ENCODE measurements around the gene CPNE7.

Gene CPNE7

GRCh38 chr16:89642574-89642973, 67.0 kb downstream of the CPNE7 start:
- H3K36me3 ChIP-seq (ENCODE audit: control insufficient read depth in 4 of 4, insufficient read depth in 4 of 4, low read length in 3 of 4): peaks cover 4 to 34% (median 25%) of the 10 kb centered on the region in 4 experiments
- H3K27me3 ChIP-seq (replicated peaks in 2 of 5; ENCODE audit: control insufficient read depth in 4 of 5, insufficient read depth in 5 of 5, low read length in 4 of 5): no peaks in the 10 kb centered on the region
- DNase-seq: no peak
- H3K4me3 ChIP-seq (ENCODE audit: control insufficient read depth in 1 of 7, extremely low read depth in 1 of 7, insufficient read depth in 4 of 7, low read depth in 2 of 7, low read length in 6 of 7): no peak overlapping the region
- ChIA-PET POLR2A (interaction anchor here (1.1 kb wide), 1 partner anchor 44 kb away, joined by 3 read pairs; the partner anchor contains the start of gene CDK10), CTCF (no interaction called here)
- H3K27ac ChIP-seq (ENCODE audit: insufficient read depth in 1 of 2, low read depth in 1 of 2, low read length in 2 of 2, poor library complexity in 1 of 2, severe bottlenecking in 2 of 2): no peak overlapping the region
- WGBS (ENCODE audit: insufficient coverage): 90% methylated on average over 11 of the region's 13 CpGs
- H3K9me3 ChIP-seq (ENCODE audit: control extremely low read depth in 1 of 5, control insufficient read depth in 4 of 5, insufficient read depth in 2 of 5, low read depth in 1 of 5, low read length in 4 of 5): peaks cover 0 to 3% (median 0%) of the 10 kb centered on the region in 5 experiments
- peaks cover 0 to 6% (median 2%) of the 10 kb centered on the region in 4 experiments for H3K4me1 ChIP-seq (ENCODE audit: control extremely low read depth in 1 of 4, control insufficient read depth in 4 of 4, insufficient read depth in 4 of 4, low read length in 3 of 4)

- Histone ChIP-seq H3K4me1 (ENCODE audit: control extremely low read depth in 1 of 4, control insufficient read depth in 4 of 4, insufficient read depth in 4 of 4, low read length in 3 of 4) (peaks cover 0 to 6% (median 2%) of the 10 kb centered on the region in 4 experiments), H3K27ac (ENCODE audit: insufficient read depth in 1 of 2, low read depth in 1 of 2, low read length in 2 of 2, poor library complexity in 1 of 2, severe bottlenecking in 2 of 2) (no peak overlapping the region), H3K36me3 (ENCODE audit: control insufficient read depth in 4 of 4, insufficient read depth in 4 of 4, low read length in 3 of 4) (peaks cover 4 to 38% (median 25%) of the 10 kb centered on the region in 4 experiments), H3K9me3 (ENCODE audit: control extremely low read depth in 1 of 5, control insufficient read depth in 4 of 5, insufficient read depth in 2 of 5, low read depth in 1 of 5, low read length in 4 of 5) (peaks cover 0 to 3% (median 0%) of the 10 kb centered on the region in 5 experiments), H3K4me3 (ENCODE audit: control insufficient read depth in 1 of 7, extremely low read depth in 1 of 7, insufficient read depth in 4 of 7, low read depth in 2 of 7, low read length in 6 of 7) (no peak overlapping the region), H3K27me3 (replicated peaks in 2 of 5; ENCODE audit: control insufficient read depth in 4 of 5, insufficient read depth in 5 of 5, low read length in 4 of 5) (no peaks in the 10 kb centered on the region)
- CTCF ChIA-PET: no interaction called here
- POLR2A ChIA-PET: no interaction called here
- DNase-seq: no peak
- 91% methylated on average over 13 of the region's 14 CpGs for WGBS (ENCODE audit: insufficient coverage)
Observed at GRCh38 chr16:89643769-89644300, 68.3 kb downstream of the CPNE7 start.

DNA sequence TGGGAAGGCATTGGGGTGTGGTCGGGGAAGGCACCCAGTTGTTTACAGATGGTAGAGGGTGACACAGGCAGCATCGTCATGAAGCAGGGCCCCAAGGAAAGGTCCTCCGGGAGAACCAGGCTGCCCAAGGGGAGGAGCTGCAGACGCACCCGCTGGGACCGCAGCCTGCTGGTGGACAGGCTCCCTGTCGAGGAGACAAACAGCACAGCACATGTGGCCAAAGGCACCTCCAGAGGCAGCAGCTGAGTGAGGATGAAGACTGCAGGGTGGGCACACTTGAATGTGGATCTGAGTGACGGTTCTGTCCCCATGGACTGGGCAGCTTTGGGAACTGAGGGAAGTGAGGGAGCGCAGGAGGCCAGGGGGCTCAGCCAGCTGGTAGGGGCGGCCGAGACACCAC, 69.6 kb downstream of the CPNE7 start:
- ChIA-PET POLR2A (no interaction called here), CTCF (interaction anchor here (0.6 to 1.0 kb wide), 2 partner anchors 30 to 44 kb away, joined by 3 read pairs; no protein-coding TSS in a partner anchor)
- peaks cover 0 to 6% (median 2%) of the 10 kb centered on the region in 4 experiments for H3K4me1 ChIP-seq (ENCODE audit: control extremely low read depth in 1 of 4, control insufficient read depth in 4 of 4, insufficient read depth in 4 of 4, low read length in 3 of 4)
- H3K27me3 ChIP-seq (replicated peaks in 2 of 5; ENCODE audit: control insufficient read depth in 4 of 5, insufficient read depth in 5 of 5, low read length in 4 of 5): no peaks in the 10 kb centered on the region
- H3K9me3 ChIP-seq (ENCODE audit: control extremely low read depth in 1 of 5, control insufficient read depth in 4 of 5, insufficient read depth in 2 of 5, low read depth in 1 of 5, low read length in 4 of 5): peaks cover 0 to 3% (median 0%) of the 10 kb centered on the region in 5 experiments
- no peak overlapping the region for H3K4me3 ChIP-seq (ENCODE audit: control insufficient read depth in 1 of 7, extremely low read depth in 1 of 7, insufficient read depth in 4 of 7, low read depth in 2 of 7, low read length in 6 of 7)
- DNase-seq: no peak
- H3K27ac ChIP-seq (ENCODE audit: insufficient read depth in 1 of 2, low read depth in 1 of 2, low read length in 2 of 2, poor library complexity in 1 of 2, severe bottlenecking in 2 of 2): no peak overlapping the region
- peaks cover 4 to 42% (median 27%) of the 10 kb centered on the region in 4 experiments for H3K36me3 ChIP-seq (ENCODE audit: control insufficient read depth in 4 of 4, insufficient read depth in 4 of 4, low read length in 3 of 4)
- over 99% methylated on average over 9 of the region's 11 CpGs for WGBS (ENCODE audit: insufficient coverage)

- no peak overlapping the region for H3K4me3 ChIP-seq (ENCODE audit: control insufficient read depth in 1 of 7, extremely low read depth in 1 of 7, insufficient read depth in 4 of 7, low read depth in 2 of 7, low read length in 6 of 7)
- ChIA-PET POLR2A (no interaction called here), CTCF (no interaction called here)
- DNase-seq: no peak
- WGBS (ENCODE audit: insufficient coverage): 98% methylated on average over 22 of the region's 22 CpGs
- H3K4me1 ChIP-seq (ENCODE audit: control extremely low read depth in 1 of 4, control insufficient read depth in 4 of 4, insufficient read depth in 4 of 4, low read length in 3 of 4): no peaks in the 10 kb centered on the region
- peaks cover 0 to 3% (median 0%) of the 10 kb centered on the region in 5 experiments for H3K9me3 ChIP-seq (ENCODE audit: control extremely low read depth in 1 of 5, control insufficient read depth in 4 of 5, insufficient read depth in 2 of 5, low read depth in 1 of 5, low read length in 4 of 5)
- no peak overlapping the region for H3K27ac ChIP-seq (ENCODE audit: insufficient read depth in 1 of 2, low read depth in 1 of 2, low read length in 2 of 2, poor library complexity in 1 of 2, severe bottlenecking in 2 of 2)
- H3K27me3 ChIP-seq (replicated peaks in 2 of 5; ENCODE audit: control insufficient read depth in 4 of 5, insufficient read depth in 5 of 5, low read length in 4 of 5): no peaks in the 10 kb centered on the region
- peaks cover 4 to 49% (median 30%) of the 10 kb centered on the region in 4 experiments for H3K36me3 ChIP-seq (ENCODE audit: control insufficient read depth in 4 of 4, insufficient read depth in 4 of 4, low read length in 3 of 4)
Observed at GRCh38 chr16:89646270-89646669, 70.7 kb downstream of the CPNE7 start.
